ENCODE results near the gene BOD1L1.

Gene BOD1L1

DNA sequence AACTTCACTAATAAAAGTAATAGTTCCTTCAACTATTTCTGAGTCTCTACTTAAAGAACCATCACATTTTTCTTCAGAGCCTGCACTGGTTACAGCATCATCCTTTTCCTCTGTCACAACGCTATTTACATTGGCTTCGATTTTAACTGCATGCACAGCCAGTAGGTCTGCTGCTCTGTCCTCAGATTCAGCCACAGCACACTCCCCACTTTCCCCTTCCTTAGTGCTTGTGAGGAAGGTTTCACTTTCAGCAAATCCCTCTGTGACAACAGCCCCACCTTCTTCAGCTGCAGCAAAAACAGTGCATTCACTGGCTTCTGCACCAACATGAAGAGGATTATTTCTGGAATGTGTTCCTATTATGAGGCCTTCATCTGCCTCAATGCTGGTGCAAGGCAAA lies 25.7 kb downstream of the BOD1L1 start:
- no peak overlapping the region for H3K4me3 ChIP-seq (ENCODE audit: low read depth, low read length)
- DNase-seq (ENCODE audit: low read depth) = no peak
- TF ChIP-seq, protein P1, sequence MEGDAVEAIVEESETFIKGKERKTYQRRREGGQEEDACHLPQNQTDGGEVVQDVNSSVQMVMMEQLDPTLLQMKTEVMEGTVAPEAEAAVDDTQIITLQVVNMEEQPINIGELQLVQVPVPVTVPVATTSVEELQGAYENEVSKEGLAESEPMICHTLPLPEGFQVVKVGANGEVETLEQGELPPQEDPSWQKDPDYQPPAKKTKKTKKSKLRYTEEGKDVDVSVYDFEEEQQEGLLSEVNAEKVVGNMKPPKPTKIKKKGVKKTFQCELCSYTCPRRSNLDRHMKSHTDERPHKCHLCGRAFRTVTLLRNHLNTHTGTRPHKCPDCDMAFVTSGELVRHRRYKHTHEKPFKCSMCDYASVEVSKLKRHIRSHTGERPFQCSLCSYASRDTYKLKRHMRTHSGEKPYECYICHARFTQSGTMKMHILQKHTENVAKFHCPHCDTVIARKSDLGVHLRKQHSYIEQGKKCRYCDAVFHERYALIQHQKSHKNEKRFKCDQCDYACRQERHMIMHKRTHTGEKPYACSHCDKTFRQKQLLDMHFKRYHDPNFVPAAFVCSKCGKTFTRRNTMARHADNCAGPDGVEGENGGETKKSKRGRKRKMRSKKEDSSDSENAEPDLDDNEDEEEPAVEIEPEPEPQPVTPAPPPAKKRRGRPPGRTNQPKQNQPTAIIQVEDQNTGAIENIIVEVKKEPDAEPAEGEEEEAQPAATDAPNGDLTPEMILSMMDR (conservative IDR thresholded peaks at IDR 0.05; ENCODE audit: low read depth, low read length) = no peak

DNA sequence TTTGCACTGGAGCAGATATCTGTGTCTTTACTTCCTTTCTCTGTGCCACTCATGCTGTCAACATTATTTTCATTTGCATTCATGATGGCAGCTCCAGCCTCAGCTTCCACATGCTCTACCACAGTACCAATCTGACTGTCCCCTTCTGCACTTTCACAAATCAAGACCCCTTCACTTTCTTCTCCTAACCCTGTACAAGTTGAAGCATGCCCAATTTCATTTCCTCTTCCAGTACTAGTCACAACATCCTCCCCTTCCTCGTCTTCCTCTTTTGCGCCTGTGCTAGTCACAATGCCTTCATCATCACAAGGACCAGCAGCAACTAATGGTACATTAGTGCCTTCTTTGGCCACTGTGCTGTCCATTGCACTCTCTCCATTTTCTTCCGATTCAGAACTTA lies 26.5 kb downstream of the BOD1L1 start:
- no peak overlapping the region for H3K4me3 ChIP-seq (ENCODE audit: low read depth, low read length)
- DNase-seq (ENCODE audit: low read depth) = no peak
- TF ChIP-seq, protein P1 (conservative IDR thresholded peaks at IDR 0.05; ENCODE audit: low read depth, low read length) = no peak

DNA sequence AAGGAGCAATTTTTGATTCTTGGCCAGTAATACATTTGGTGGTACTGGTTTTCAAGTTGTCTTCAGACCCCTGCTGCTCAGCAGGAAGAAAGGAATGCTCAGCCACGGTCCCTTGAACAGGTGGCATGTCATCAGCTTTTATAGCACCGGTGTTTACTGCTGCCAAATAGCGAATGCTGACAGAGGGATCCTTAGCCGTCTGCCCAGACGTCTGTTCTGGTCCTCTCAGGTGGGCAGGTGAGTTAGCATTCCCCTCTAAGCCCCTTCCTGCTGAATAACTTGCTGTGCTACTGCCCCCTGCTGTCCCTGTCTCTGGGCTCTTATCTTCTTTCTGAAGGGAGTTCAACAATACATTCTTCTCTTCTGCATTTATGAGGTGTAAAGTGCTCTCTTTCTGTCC lies 28.4 kb downstream of the BOD1L1 start:
- peak; percentile 16 for DNase-seq (ENCODE audit: low read depth)
- no peak overlapping the region for H3K4me3 ChIP-seq (ENCODE audit: low read depth, low read length)
- TF ChIP-seq, protein P1 (conservative IDR thresholded peaks at IDR 0.05; ENCODE audit: low read depth, low read length) = peak; percentile 55

DNA sequence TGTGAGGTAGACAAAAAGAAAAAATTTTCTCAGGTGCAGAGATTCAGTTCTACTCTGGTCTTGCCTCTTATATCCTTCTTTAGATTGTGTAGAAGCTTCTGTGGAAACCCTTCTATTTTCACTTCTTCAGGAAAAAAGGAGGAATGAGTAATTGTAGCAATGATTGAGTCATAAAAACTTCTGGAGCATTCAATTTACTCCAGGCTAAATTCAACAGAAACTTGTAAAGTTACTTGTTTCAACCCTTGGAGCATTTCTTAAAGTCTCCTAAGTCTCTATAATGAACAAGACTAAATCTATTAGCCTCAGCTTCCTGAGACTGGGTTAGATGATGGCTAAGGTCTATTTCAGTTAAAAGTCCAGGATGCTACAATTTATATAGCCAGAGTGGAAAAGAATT lies 29.9 kb downstream of the BOD1L1 start:
- DNase-seq (ENCODE audit: low read depth) = no peak
- no peak overlapping the region for H3K4me3 ChIP-seq (ENCODE audit: low read depth, low read length)
- TF ChIP-seq, protein P1 (conservative IDR thresholded peaks at IDR 0.05; ENCODE audit: low read depth, low read length) = no peak

DNA sequence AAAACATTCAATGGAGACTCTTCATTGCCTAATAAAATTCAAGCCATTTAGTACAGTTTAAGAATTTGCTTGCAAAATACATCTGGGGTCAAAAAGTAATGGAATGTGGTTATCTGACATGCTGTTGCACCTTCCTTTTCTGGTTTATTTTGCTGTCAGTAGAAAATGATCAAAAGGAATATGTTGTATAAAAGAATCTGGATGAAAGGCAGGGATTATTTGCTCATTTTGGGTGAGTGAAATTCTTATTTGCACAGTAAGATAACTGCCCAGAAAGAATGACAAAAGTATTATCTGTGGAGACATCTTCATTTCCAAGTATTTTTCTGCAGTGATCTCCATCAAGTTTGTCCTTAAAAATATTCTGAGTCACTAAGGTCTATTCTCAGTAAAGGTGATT lies 30.4 kb downstream of the BOD1L1 start:
- DNase-seq (ENCODE audit: low read depth) = peak; percentile 28
- TF ChIP-seq, protein P1 (conservative IDR thresholded peaks at IDR 0.05; ENCODE audit: low read depth, low read length) = no peak
- no peak overlapping the region for H3K4me3 ChIP-seq (ENCODE audit: low read depth, low read length)

DNA sequence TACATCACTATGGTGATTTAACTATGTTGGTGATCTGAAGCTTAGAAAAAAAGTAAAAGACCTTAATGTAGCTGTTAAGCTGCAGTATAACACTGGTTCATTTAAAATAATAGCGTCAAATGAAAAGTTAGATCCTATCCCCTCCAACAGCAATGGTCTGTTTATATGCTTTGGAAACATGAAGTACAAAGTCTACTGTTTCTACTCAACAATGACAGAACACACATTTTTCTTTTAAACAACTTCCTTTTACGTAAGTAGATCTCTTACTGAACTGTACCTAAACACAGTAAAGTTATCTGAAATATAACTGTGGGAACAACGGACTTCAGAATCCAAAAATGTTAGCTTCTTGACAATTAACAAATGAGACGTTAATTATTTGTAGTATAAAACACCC lies 35.3 kb downstream of the BOD1L1 start:
- DNase-seq (ENCODE audit: low read depth) = no peak
- H3K4me3 ChIP-seq (ENCODE audit: low read depth, low read length) = no peak overlapping the region
- TF ChIP-seq, protein P1 (conservative IDR thresholded peaks at IDR 0.05; ENCODE audit: low read depth, low read length) = no peak

DNA sequence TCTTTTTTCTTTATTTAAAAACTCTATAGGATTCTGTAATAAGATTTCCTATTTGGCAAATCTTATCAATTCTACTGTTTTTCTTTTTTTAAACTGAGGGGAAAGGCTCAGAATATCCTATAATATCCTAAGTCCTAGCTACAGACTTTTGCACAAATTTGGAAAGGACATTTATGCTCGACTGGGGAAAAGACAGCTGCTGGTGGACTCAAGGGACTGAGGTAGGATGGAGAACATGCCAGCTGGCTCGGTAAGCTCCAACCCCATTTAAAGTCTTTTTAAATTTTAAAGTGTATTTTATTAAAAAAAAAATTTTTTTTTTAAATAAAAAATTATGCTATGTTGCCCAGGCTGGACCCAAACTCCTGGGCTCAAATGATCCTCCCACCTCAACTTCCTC lies 36.8 kb downstream of the BOD1L1 start:
- no peak for DNase-seq (ENCODE audit: low read depth)
- H3K4me3 ChIP-seq (ENCODE audit: low read depth, low read length) = no peak overlapping the region
- TF ChIP-seq, protein P1 (conservative IDR thresholded peaks at IDR 0.05; ENCODE audit: low read depth, low read length) = no peak
